NB4 (cell line): Measurements from ENCODE around the gene NT5DC1.

ENCODE experiments used
- MAX ChIP-seq: IDR thresholded peaks from 2 replicates; pipeline ENCODE4 v1.6.1; 2011; ENCODE audit warnings: low read depth, low read length
- MYC ChIP-seq: IDR thresholded peaks from 2 replicates; pipeline ENCODE4 v1.6.1; 2011; ENCODE audit warnings: low read depth, low read length
- POLR2A ChIP-seq: IDR thresholded peaks from 2 replicates; pipeline ENCODE4 v1.6.1; 2011; ENCODE audit warnings: mild to moderate bottlenecking; ENCODE audit not compliant: insufficient read length; ENCODE audit errors: extremely low read depth
- TF ChIP-seq, protein P1 (sequence below): IDR thresholded peaks from one replicate; pipeline ENCODE4 v1.5.1; 2012; ENCODE audit warnings: low read depth, low read length

DNA sequence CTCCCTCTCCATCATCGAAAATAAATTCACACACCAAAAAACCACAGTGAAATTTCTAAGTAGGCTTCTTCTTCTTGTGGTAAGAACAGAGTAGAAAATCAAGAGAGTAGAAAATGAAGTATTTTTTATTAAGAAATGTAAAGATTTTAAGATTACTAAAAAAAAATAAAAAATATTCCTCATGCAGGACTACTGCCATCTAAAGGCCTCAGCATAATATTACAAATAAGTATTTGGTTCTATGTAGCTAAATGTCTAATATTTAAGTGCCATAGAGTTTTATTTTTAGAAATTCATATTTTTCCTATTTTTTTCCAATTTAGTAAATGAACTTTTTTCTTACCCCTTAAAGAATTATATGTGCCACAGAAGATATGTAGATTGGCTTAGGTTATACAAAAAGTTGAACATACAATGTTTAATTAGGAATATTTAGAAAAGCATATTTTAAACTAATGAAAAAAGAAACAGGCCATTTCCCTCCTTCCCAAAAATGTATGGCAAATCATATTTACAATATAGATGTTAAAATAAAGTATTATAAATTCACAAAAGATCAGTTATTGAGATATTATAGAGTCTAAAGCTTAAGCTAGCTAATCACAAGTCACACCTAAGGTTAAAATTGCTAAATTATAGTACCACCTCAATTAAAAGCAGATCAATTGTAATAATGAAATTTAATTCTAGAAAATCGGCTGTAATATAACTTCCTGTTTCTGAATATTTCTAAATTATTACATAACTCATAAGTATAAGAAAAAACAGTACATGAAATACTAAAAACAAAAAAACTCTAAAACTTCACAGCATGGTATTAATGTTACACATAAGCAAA, 3.5 kb upstream of the NT5DC1 start:
- TF ChIP-seq MYC (no peak), POLR2A (no peak), MAX (no peak)
- TF ChIP-seq, protein P1, sequence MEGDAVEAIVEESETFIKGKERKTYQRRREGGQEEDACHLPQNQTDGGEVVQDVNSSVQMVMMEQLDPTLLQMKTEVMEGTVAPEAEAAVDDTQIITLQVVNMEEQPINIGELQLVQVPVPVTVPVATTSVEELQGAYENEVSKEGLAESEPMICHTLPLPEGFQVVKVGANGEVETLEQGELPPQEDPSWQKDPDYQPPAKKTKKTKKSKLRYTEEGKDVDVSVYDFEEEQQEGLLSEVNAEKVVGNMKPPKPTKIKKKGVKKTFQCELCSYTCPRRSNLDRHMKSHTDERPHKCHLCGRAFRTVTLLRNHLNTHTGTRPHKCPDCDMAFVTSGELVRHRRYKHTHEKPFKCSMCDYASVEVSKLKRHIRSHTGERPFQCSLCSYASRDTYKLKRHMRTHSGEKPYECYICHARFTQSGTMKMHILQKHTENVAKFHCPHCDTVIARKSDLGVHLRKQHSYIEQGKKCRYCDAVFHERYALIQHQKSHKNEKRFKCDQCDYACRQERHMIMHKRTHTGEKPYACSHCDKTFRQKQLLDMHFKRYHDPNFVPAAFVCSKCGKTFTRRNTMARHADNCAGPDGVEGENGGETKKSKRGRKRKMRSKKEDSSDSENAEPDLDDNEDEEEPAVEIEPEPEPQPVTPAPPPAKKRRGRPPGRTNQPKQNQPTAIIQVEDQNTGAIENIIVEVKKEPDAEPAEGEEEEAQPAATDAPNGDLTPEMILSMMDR = no peak
